Activated CD4-positive, alpha-beta T cell treated with anti-CD3 and anti-CD28 coated beads for 48 hours (primary cell): ENCODE data around the gene DPF3.

ENCODE experiments used
- DNase-seq: peaks from one replicate; pipeline ENCODE4 v3.0.0-alpha.2; 2020

The DPF3 gene

GRCh38 chr14:72610096-72610830 lies 283.6 kb downstream of the DPF3 start:
- no peak for DNase-seq

GRCh38 chr14:72609205-72609916 lies 284.5 kb downstream of the DPF3 start:
- no peak for DNase-seq

GRCh38 chr14:72608391-72609204 lies 285.3 kb downstream of the DPF3 start:
- DNase-seq = no peak

- DNase-seq = no peak
These were observed 286.3 kb downstream of the DPF3 start for GRCh38 chr14:72607386-72608130.

- no peak for DNase-seq
These were observed 287.0 kb downstream of the DPF3 start for GRCh38 chr14:72606879-72607278.

- DNase-seq = no peak
These were observed 288.0 kb downstream of the DPF3 start for GRCh38 chr14:72605921-72606220.

- no peak for DNase-seq
These were observed 288.6 kb downstream of the DPF3 start for GRCh38 chr14:72605096-72605920.

- DNase-seq = no peak
These were observed 289.8 kb downstream of the DPF3 start for GRCh38 chr14:72604133-72604532.

GRCh38 chr14:72603639-72604038 lies 290.3 kb downstream of the DPF3 start:
- no peak for DNase-seq

GRCh38 chr14:72600551-72601330 lies 293.2 kb downstream of the DPF3 start:
- no peak for DNase-seq

GRCh38 chr14:72599579-72600470 lies 294.1 kb downstream of the DPF3 start:
- DNase-seq = no peak

GRCh38 chr14:72598306-72598705 lies 295.6 kb downstream of the DPF3 start:
- no peak for DNase-seq

- DNase-seq = no peak
These were observed 296.4 kb downstream of the DPF3 start for GRCh38 chr14:72597252-72598233.

GRCh38 chr14:72595152-72595862 lies 298.6 kb downstream of the DPF3 start:
- no peak for DNase-seq

GRCh38 chr14:72594099-72594901 lies 299.6 kb downstream of the DPF3 start:
- DNase-seq = peak; percentile 33

GRCh38 chr14:72591391-72591790 lies 302.5 kb downstream of the DPF3 start:
- no peak for DNase-seq

GRCh38 chr14:72590577-72590976 lies 303.3 kb downstream of the DPF3 start:
- DNase-seq = no peak
